HG02852 (cell line): ENCODE data around the gene ARHGAP24.

Source experiments
- ATAC-seq: cut with Tn5 transposase; IDR thresholded peaks from one replicate; pipeline ENCODE4 v1.9.1; 2021; ENCODE audit warnings: mild to moderate bottlenecking, moderate library complexity; ENCODE audit not compliant: unreplicated experiment

ARHGAP24 gene

DNA sequence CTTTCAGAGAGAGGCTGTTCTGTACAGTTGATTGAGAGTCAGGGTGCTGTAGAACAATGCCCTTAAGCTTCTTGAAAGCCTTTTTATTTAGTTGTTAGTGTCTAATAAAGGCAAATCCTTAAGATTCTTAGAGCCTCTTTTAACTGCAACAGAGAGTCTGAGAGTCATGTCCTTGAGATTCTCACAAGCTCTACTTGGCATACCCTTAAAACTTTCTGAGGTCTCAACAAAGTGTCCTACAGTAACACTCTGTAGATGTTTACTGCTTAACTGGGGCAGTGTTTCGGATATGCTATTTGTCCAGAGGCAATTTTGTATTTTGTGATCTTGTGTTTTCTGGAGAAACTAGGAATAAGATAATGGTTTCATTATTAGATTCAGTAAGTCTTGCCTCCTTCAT, 209.7 kb downstream of the ARHGAP24 start:
- ATAC-seq, result no peak

DNA sequence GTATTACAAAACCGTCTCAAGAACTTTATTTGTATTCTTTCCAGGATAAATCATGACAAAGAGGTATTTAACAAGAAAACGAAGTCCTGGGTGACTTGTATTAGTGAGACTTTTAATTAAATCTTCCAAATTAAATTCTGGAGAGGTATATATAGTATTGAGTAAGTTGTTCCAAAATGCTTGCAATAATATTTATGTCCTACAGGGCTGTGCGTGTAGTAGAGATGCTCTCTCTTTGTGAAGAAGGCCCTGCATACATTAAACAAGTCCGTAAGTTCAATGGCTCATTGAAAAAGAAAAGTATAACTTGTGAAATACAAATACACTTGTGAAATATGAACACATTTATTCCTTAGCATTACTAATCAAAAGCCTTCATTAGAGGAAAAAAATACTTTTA, 211.4 kb downstream of the ARHGAP24 start:
- ATAC-seq, result no peak

DNA sequence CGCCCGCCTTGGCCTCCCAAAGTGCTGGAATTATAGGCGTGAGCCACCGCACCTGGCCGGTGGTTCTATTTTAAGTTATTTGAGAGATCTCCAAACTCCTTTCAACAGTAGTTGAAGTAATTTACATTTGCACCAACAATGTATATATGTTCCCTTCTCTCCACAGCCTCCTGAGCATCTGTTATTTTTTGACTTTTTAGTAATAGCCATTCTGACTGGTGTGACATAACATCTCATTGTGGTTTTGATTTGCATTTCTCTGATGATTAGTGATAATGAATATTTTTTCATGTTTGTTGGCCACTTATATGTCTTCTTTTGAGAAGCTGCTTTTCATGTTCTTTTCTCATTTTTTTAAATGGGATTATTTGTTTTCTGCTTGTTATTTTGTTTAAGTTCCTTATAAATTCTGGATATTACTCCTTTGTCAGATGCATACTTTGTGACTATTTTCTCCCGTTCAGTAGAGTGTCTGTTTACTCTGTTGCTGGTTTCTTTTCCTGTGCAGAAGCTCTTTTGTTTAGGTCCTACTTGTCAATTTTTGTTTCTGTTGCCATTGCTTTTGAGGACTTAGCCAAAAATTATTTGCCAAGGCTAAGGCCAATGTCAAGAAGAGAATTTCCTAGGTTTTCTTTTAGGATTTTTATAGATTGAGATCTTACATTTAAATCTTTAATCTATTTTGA, 213.2 kb downstream of the ARHGAP24 start:
- no peak for ATAC-seq

DNA sequence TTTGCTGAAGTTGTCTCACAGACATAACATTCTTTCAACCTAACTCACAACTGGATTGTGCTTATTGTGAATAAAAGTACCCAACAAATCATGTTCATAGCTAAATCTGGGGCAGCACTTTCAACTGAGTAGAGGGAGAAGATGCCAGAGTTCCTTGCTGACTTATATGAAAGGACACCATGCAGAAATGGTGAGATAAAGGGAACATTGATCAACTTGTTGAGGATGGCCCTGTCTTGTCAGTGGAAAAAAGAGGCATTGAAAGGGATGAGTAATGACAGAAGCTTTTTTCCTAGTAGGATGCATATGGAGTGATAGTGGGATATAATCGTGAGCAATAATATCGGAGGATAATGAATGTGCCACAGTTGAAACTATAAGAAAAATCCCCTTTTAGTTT, 221.7 kb downstream of the ARHGAP24 start:
- no peak for ATAC-seq

- ATAC-seq, result no peak
These were observed 222.9 kb downstream of the ARHGAP24 start for GRCh38 chr4:85697854-85698253.

GRCh38 chr4:85700362-85700761, 225.4 kb downstream of the ARHGAP24 start:
- no peak for ATAC-seq

DNA sequence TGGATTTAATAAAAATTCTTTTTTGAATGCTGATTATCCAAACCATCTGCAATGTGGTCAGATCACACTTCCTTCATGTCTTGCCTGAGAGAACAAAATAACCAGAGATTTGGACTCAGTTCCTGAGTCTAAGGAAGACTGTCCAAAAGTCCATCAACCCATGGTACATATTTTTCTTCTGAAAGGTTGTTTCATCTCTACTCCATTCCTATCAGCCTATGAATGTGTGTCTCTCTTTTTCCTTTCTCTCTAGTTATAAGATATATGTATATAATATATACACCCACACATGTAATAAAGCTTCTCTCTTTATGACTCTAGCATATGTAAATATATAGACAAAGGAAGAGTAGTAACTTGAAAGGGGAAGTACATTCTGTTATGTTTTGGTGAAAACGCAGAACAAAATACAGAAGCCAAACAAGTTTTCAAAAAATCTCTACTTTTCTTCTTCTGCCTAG, 226.9 kb downstream of the ARHGAP24 start:
- peak; percentile 99 for ATAC-seq

DNA sequence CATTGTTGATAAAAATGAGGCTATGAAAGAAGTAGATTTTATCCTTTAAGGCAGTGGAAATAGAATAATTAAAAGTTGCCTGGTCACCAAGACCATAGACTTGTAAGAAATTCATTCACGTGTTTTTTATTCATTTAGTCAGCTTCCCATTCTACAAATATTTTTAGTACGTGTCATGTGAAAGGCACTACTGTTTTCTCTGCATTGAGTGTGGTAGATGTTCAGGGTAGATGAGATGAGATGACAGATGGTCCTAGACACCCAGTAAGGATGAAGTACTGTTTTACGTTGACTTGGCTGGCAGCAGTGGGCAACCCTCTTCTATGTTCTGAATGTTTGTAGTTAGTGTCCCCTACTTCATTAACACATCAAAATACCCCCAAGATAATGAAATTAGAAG, 228.1 kb downstream of the ARHGAP24 start:
- ATAC-seq, result no peak

- peak; percentile 81 for ATAC-seq
These were observed 232.7 kb downstream of the ARHGAP24 start for GRCh38 chr4:85707611-85708010.

DNA sequence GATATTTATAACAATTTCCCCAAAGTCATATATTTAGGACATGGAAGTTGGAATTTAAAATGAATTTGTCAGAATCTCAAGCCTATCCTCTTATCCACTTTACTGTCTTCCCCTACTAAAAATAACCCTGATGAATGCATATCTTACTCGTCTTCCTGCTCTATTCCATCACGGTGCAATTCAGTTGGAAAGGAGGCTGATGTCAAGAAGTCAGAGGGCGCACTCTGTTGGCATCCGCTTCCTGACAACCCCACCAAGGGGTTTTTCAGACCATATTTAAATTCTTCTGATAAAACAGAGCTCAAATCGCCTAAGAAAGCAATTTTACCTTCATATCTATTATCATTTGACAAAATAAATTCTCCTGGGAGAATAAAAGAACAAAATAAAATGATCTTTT, 233.5 kb downstream of the ARHGAP24 start:
- no peak for ATAC-seq

DNA sequence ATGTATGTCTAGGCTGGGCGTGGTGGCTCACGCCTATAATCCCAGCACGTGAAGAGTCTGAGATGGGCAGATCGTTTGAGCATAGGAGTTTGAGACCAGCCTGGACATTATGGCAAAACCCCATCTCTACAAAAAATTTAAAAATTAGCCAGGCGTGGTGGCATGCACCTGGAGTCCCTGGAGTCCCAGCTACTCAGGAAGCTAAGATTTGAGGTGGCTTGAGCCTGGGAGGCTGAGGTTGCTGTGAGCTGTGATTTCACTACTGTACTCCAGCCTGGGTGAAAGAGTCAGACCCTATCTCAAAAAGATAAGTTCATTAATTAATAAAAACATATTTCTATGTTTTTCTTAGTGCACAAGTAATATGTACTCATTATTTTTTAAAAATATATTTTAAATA, 238.1 kb downstream of the ARHGAP24 start:
- ATAC-seq, result no peak

GRCh38 chr4:85715991-85716737, 241.2 kb downstream of the ARHGAP24 start:
- ATAC-seq, result no peak

GRCh38 chr4:85717351-85717750, 242.4 kb downstream of the ARHGAP24 start:
- no peak for ATAC-seq

DNA sequence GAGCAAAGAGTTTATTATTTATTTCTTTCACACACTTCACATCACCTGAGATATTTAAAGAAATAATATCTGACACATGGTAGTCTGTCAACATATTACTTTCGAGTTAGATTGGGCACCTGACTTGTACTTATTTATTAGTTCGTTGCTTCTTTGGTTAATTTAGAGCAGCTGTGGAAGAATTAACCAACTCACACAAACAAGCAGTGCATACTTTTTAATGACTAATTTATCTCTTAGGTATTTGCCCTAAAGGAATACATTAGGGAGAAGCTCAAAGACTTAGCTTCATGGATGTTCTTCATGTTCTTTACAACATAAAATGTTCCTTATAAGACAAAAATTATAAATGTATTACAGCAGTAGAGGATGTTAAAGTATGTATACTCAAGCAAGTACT, 242.9 kb downstream of the ARHGAP24 start:
- no peak for ATAC-seq

DNA sequence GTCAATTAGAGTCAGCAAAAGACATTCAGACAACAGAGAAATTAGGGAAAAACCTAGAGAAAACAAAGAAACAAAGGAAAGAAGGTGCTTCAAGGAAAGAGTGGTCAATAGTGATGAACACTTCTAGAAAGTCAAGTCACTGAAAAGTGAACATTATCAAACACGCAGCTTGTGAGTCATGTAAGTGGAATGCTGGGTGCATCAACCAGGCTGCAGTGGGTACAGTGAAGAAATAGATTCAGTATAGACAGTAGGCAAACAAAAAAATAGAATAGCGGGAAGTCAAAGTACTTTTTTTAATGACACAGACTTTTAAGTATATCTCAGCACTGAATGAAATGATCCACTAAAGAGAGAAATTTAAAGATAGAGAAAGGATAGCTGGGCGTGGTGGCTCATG, 245.8 kb downstream of the ARHGAP24 start:
- ATAC-seq, result no peak

DNA sequence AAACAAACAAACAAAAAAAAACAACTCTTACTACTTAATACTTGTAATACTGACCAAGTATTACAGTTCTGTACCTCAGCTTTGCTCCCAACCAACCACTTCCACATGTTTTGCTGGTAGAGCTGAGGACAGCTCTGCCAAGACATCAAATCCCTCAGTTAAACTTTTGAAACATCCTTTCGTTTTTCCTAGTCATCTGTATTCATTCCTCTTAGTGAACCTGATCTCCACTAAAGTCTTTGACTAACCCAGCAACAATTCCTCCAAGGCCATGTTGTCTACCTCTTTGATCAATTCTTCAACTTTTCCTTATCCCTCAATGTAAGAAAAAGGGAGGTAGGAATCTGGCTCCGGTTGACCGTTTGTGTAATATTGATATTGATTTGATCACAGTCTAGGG, 247.5 kb downstream of the ARHGAP24 start:
- no peak for ATAC-seq

GRCh38 chr4:85722807-85723206, 247.9 kb downstream of the ARHGAP24 start:
- ATAC-seq, result no peak

DNA sequence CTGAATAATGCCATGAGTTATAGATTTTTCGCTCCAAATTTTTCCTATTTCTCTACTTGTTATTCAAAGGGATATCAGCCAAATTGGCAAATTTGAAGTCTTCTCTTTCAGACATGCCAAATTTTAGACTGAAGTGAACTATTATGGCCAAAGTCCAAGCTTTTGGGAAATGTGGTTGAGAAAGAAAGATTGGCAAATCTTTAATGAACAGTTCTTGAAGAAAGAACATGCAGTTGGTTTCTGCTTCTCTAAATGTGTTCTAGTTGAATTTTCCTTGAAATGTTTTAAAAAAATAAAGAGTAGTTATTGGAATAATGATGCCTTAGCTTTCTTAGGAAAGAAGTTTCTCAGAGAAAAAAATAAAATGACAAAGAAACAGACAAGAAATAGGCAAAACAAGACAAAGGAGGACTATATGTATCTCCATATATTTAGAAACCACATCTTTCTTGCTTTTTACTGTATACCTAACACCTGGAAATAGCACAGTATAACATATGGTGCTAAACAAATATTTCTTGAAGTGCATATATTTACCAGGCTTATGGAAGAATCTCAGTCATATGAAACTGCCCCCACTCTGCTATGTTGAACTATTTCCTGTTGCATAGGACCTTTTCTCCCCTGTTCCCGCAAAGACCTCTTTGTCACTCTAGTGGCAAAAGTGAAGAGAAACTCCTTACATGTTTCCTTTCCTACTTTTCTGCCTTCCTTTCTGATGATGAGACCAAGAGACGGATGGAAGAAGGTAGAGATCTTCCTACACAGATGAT, 250.0 kb downstream of the ARHGAP24 start:
- peak; percentile 41 for ATAC-seq

DNA sequence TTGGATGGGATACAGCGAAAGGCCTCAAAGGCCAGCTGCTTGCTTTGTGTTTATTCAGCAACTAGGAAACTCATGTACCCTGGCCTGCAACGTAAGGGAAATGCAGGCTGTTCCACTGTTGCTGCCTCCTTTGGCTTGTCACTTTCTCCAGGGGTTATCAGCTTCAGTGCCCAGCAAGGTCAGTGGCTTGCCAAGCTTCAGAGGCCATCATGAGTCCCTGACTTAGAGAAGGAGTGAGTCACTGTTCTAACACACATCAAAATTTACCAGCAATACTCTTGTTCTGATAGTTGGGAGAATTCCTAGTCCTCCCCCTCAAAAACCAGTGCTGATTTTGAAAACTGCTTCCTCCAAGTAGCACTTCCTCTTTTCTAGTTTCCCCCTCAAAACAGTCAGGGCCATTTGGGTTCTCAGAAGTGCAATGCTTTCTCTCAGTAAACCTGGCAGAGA, 250.8 kb downstream of the ARHGAP24 start:
- peak; percentile 87 for ATAC-seq

DNA sequence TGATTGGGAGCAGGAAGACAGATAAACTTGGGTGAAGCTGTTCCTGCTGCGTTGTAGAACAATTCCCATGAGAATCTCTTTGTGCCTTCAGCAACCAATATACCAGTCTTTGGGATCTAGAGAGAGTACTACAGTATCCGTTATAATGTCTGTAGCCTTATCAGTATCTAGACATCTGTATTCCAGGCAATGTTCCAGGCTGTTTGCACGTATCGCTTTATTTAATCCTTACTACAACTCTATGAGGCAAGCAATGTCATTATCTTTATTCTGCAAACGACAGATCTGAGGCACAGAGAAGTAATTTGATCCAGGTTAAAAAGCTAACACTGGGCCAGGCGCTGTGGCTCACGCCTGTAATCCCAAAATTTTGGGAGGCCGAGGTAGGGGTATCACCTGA, 251.6 kb downstream of the ARHGAP24 start:
- ATAC-seq, result no peak

DNA sequence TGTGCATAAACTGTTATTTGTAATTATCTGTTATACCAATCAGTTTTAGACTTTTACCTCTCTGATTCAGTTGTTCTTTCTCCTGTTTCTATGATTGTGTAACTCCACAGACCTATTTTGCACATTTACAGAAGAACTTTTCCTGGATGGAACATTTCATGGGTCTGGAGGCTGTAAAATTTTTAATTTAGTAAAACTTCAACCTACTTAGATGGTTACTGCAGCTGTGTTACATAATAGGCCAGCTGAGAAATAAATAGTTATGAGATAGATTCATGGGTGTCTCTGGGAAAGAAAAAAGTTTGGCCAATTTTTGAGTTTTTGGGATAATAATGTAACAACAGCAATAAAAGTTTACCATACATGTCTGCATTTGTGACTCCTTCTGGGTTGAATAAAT, 253.5 kb downstream of the ARHGAP24 start:
- no peak for ATAC-seq

- ATAC-seq, result peak; percentile 75
These were observed 257.2 kb downstream of the ARHGAP24 start for GRCh38 chr4:85732124-85732523.
